ENCODE results near the gene LIN7A. TPM values are rescaled to one million over a fixed set of nuclear protein-coding genes. Genes with fewer than 3 reads are reported as not detected.
A peak's percentile ranks its signal among the peaks of the same experiment; 100 is the strongest.

Gene LIN7A
- total and polyA plus RNA-seq, 2 of the 4 experiments (the other 2 are of a cell fraction) = 10.8 to 24.7 TPM

DNA sequence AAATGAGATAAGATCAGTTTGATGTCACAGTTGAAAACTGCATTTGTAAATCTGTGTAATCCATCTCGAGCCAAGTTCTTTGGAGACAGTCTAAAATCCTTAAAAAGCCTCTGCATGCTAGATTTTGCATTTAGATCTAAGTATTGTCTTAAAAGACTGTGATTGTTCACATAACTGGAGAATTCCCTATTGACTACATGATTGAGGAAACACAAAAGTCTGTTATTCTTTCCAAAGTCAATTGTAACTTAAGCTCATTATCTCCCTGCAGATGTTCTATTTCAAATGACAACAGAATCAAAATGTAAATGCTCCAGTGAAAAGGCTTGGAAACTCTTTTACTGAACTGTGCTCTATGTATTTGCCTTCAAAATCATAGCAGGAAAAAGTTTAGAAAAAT, 143.2 kb downstream of the LIN7A start:
- no peak overlapping the region for H3K23ac ChIP-seq (ENCODE audit: low read depth, low read length)
- H2BK5ac ChIP-seq (ENCODE audit: low read depth, low read length, poor library complexity, severe bottlenecking) = no peak overlapping the region
- H2AK5ac ChIP-seq (ENCODE audit: low read depth, low read length) = no peak overlapping the region
- H2AK9ac ChIP-seq (replicated peaks; ENCODE audit: low read depth, low read length, poor library complexity) = no peak overlapping the region
- H2BK15ac ChIP-seq (ENCODE audit: low read depth, low read length) = no peak overlapping the region
- H3K4me3 ChIP-seq (ENCODE audit: insufficient read depth, low read depth, low read length) = no peak overlapping the region
- H3K4me1 ChIP-seq (ENCODE audit: control insufficient read depth, insufficient read depth, low read length) = no peaks in the 10 kb centered on the region
- H2AFZ ChIP-seq (replicated peaks; ENCODE audit: low read length, poor library complexity) = no peak overlapping the region
- ATAC-seq (ENCODE audit: low read depth) = no peak
- in situ Hi-C loops (cut with MboI; ENCODE audit: low sequenced_read_pairs) (loop anchor here (25.0 kb wide), 1 partner anchor 1382 kb away; no protein-coding TSS in a partner anchor), dilution Hi-C loops (cut with HindIII; ENCODE audit: low sequenced_read_pairs, unreplicated experiment) (no loop called here), intact Hi-C loops (cut with micrococcal nuclease) (no loop called here)
- no peak overlapping the region for H3K4ac ChIP-seq (ENCODE audit: low read depth, low read length)
- no peak for DNase-seq
- TF ChIP-seq RCOR1 (IDR thresholded peaks at IDR 0.05; ENCODE audit: insufficient replicate concordance, low read length) (no peak), MAZ (IDR thresholded peaks at IDR 0.05; ENCODE audit: borderline replicate concordance, low read depth, low read length) (no peak), SMC3 (IDR thresholded peaks at IDR 0.05; ENCODE audit: low read depth, low read length) (no peak), NFE2L2 (IDR thresholded peaks at IDR 0.05; ENCODE audit: low read depth, low read length) (no peak), CHD1 (IDR thresholded peaks at IDR 0.05; ENCODE audit: low read depth, low read length) (no peak), CEBPB (IDR thresholded peaks at IDR 0.05; ENCODE audit: low read depth, low read length) (no peak), POLR2A (IDR thresholded peaks at IDR 0.05; ENCODE audit: low read depth, low read length) (no peak), BHLHE40 (IDR thresholded peaks at IDR 0.05; ENCODE audit: low read depth, low read length) (no peak), RAD21 (IDR thresholded peaks at IDR 0.05; ENCODE audit: low read length) (no peak), RFX5 (IDR thresholded peaks at IDR 0.05; ENCODE audit: low read depth, low read length) (no peak), FOS (IDR thresholded peaks at IDR 0.05; ENCODE audit: low read depth, low read length) (no peak), MAFK (IDR thresholded peaks at IDR 0.05; ENCODE audit: low read depth, low read length) (no peak), MXI1 (IDR thresholded peaks at IDR 0.05; ENCODE audit: borderline replicate concordance, low read depth, low read length) (no peak)
- TF ChIP-seq, protein P1, sequence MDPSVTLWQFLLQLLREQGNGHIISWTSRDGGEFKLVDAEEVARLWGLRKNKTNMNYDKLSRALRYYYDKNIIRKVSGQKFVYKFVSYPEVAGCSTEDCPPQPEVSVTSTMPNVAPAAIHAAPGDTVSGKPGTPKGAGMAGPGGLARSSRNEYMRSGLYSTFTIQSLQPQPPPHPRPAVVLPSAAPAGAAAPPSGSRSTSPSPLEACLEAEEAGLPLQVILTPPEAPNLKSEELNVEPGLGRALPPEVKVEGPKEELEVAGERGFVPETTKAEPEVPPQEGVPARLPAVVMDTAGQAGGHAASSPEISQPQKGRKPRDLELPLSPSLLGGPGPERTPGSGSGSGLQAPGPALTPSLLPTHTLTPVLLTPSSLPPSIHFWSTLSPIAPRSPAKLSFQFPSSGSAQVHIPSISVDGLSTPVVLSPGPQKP (IDR thresholded peaks at IDR 0.05; ENCODE audit: borderline replicate concordance, low read depth, low read length) = no peak
- TF ChIP-seq, protein P2, sequence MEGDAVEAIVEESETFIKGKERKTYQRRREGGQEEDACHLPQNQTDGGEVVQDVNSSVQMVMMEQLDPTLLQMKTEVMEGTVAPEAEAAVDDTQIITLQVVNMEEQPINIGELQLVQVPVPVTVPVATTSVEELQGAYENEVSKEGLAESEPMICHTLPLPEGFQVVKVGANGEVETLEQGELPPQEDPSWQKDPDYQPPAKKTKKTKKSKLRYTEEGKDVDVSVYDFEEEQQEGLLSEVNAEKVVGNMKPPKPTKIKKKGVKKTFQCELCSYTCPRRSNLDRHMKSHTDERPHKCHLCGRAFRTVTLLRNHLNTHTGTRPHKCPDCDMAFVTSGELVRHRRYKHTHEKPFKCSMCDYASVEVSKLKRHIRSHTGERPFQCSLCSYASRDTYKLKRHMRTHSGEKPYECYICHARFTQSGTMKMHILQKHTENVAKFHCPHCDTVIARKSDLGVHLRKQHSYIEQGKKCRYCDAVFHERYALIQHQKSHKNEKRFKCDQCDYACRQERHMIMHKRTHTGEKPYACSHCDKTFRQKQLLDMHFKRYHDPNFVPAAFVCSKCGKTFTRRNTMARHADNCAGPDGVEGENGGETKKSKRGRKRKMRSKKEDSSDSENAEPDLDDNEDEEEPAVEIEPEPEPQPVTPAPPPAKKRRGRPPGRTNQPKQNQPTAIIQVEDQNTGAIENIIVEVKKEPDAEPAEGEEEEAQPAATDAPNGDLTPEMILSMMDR (conservative IDR thresholded peaks at IDR 0.05; ENCODE audit: low read depth, low read length) = no peak
- TF ChIP-seq, protein P3, sequence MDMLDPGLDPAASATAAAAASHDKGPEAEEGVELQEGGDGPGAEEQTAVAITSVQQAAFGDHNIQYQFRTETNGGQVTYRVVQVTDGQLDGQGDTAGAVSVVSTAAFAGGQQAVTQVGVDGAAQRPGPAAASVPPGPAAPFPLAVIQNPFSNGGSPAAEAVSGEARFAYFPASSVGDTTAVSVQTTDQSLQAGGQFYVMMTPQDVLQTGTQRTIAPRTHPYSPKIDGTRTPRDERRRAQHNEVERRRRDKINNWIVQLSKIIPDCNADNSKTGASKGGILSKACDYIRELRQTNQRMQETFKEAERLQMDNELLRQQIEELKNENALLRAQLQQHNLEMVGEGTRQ (IDR thresholded peaks at IDR 0.05; ENCODE audit: low read depth, low read length) = no peak
- no peak overlapping the region for H3K56ac ChIP-seq (ENCODE audit: extremely low read depth, insufficient read depth, low read length)
- ChIA-PET POLR2A (ENCODE audit: unreplicated experiment) (no interaction called here), CTCF (no interaction called here)
- H3K9me3 ChIP-seq (ENCODE audit: control insufficient read depth, insufficient read depth, low read length) = no peaks in the 10 kb centered on the region
- WGBS, 2 experiments (ENCODE audit: extremely low coverage in 2 of 2, insufficient read length in 1 of 2) = no CpG with 5 or more reads among the region's 1 CpG
- no peak overlapping the region for H3K14ac ChIP-seq (replicated peaks; ENCODE audit: low read depth, low read length)
- H3K9me1 ChIP-seq (ENCODE audit: insufficient read depth, low read length) = no peaks in the 10 kb centered on the region
- no peak overlapping the region for H4K91ac ChIP-seq (ENCODE audit: insufficient read depth, low read depth, low read length)
- H3K4me2 ChIP-seq (ENCODE audit: low read depth, low read length) = no peak overlapping the region
- H3K36me3 ChIP-seq (ENCODE audit: control insufficient read depth, insufficient read depth, low read length) = no peaks in the 10 kb centered on the region
- no peak overlapping the region for H4K8ac ChIP-seq (ENCODE audit: low read depth in 2 of 2, low read length in 2 of 2)
- H3K9ac ChIP-seq (ENCODE audit: low read depth, low read length) = no peak overlapping the region
- TSS peak; percentile 36 for BruUV-seq (replicated peaks)
- H3K27me3 ChIP-seq (ENCODE audit: control insufficient read depth, insufficient read depth, low read length) = no peaks in the 10 kb centered on the region
- no peak overlapping the region for H4K5ac ChIP-seq (ENCODE audit: low read depth, low read length)
- no peak overlapping the region for H2BK20ac ChIP-seq (ENCODE audit: low read depth, low read length)
- H3K79me1 ChIP-seq (ENCODE audit: low read depth in 1 of 2, low read length in 2 of 2) = no peaks in the 10 kb centered on the region
- H3K18ac ChIP-seq (ENCODE audit: low read depth, low read length) = no peak overlapping the region
- H2BK120ac ChIP-seq (ENCODE audit: low read depth, low read length) = no peak overlapping the region
- no peaks in the 10 kb centered on the region for H4K20me1 ChIP-seq (ENCODE audit: insufficient read depth, low read length)
- no peak overlapping the region for H3K27ac ChIP-seq (ENCODE audit: insufficient read depth, low read length)

Measured in IMR-90 (cell line).